Liver (tissue), 9 donors: ENCODE data around the gene GLI3. TPM values are rescaled to one million over a fixed set of nuclear protein-coding genes. Genes with fewer than 3 reads are reported as not detected.

Source experiments
- DNase-seq: peaks from one replicate; pipeline ENCODE4 v3.0.0-alpha.2; 2017; ENCODE audit warnings: low spot score
- H3K27ac ChIP-seq, 2 donors: one replicate each; pipeline ENCODE4 v1.7.0; 2013; ENCODE audit warnings: inconsistent platforms in 2 of 2, low read length in 2 of 2, control low read depth in 1 of 2, low read depth in 1 of 2, mild to moderate bottlenecking in 1 of 2
- H3K27me3 ChIP-seq, 4 donors: one replicate each; pipeline versions ENCODE4 v1.6.1 to v1.7.0; 2013; ENCODE audit warnings: low read length in 3 of 4, inconsistent platforms in 1 of 4, mild to moderate bottlenecking in 1 of 4, moderate library complexity in 1 of 4; ENCODE audit not compliant: control insufficient read depth in 4 of 4, insufficient read depth in 4 of 4
- H3K36me3 ChIP-seq, 4 donors: one replicate each; pipeline versions ENCODE4 v1.6.1 to v1.7.0; 2013; ENCODE audit warnings: low read length in 3 of 4, mild to moderate bottlenecking in 3 of 4, low read depth in 1 of 4, moderate library complexity in 1 of 4; ENCODE audit not compliant: control insufficient read depth in 4 of 4, insufficient read depth in 3 of 4
- H3K4me1 ChIP-seq, 4 donors: one replicate each; pipeline versions ENCODE4 v1.6.1 to v1.7.0; 2013; ENCODE audit warnings: low read length in 3 of 4, mild to moderate bottlenecking in 3 of 4, moderate library complexity in 1 of 4; ENCODE audit not compliant: control insufficient read depth in 4 of 4, insufficient read depth in 4 of 4
- H3K4me3 ChIP-seq, 3 donors: one replicate each; pipeline versions ENCODE4 v1.6.1 to v1.7.0; 2013; ENCODE audit warnings: low read length in 3 of 3, control low read depth in 1 of 3, low read depth in 1 of 3, mild to moderate bottlenecking in 1 of 3
- H3K9ac ChIP-seq, 2 donors: one replicate each; pipeline ENCODE4 v1.7.0; 2013; ENCODE audit warnings: low read length in 2 of 2, mild to moderate bottlenecking in 2 of 2, moderate library complexity in 2 of 2, control low read depth in 1 of 2, low read depth in 1 of 2
- H3K9me3 ChIP-seq, 4 donors: one replicate each; pipeline versions ENCODE4 v1.6.1 to v1.7.0; 2013; ENCODE audit warnings: low read length in 3 of 4; ENCODE audit not compliant: control insufficient read depth in 4 of 4
- EGR1 ChIP-seq, 2 donors: IDR thresholded peaks; 2 replicates each; pipeline ENCODE4 v1.6.1; 2016 to 2018; ENCODE audit warnings: antibody characterized with exemption in 2 of 2, low read depth in 2 of 2
- FOXA1 ChIP-seq: IDR thresholded peaks from 2 replicates; pipeline ENCODE4 v1.6.1; 2016; ENCODE audit warnings: antibody characterized with exemption
- FOXA2 ChIP-seq: IDR thresholded peaks from 2 replicates; pipeline ENCODE4 v1.6.1; 2016; ENCODE audit warnings: antibody characterized with exemption
- GABPA ChIP-seq, 2 donors: IDR thresholded peaks in 1 of 2; conservative IDR thresholded peaks in 1 of 2; 2 replicates each; pipeline ENCODE4 v1.6.1; 2016; ENCODE audit warnings: antibody characterized with exemption in 2 of 2, mild to moderate bottlenecking in 1 of 2, moderate library complexity in 1 of 2
- HNF4A ChIP-seq, 2 donors: conservative IDR thresholded peaks; 2 replicates each; pipeline ENCODE4 v1.6.1; 2016; ENCODE audit warnings: antibody characterized with exemption in 2 of 2, mild to moderate bottlenecking in 2 of 2
- HNF4G ChIP-seq: IDR thresholded peaks from 2 replicates; pipeline ENCODE4 v1.6.1; 2016; ENCODE audit warnings: antibody characterized with exemption
- JUND ChIP-seq, 2 donors: IDR thresholded peaks; 2 replicates each; pipeline ENCODE4 v1.6.1; 2016; ENCODE audit warnings: antibody characterized with exemption in 2 of 2
- NR2F2 ChIP-seq: IDR thresholded peaks from 2 replicates; pipeline ENCODE4 v1.6.1; 2016; ENCODE audit warnings: antibody characterized with exemption
- RAD21 ChIP-seq, 2 donors: IDR thresholded peaks; 2 replicates each; pipeline ENCODE4 v1.6.1; 2016; ENCODE audit warnings: antibody characterized with exemption in 2 of 2, mild to moderate bottlenecking in 2 of 2
- RXRA ChIP-seq, 2 donors: IDR thresholded peaks; 2 replicates each; pipeline ENCODE4 v1.6.1; 2017 to 2018; ENCODE audit warnings: antibody characterized with exemption in 2 of 2, mild to moderate bottlenecking in 1 of 2
- SP1 ChIP-seq: IDR thresholded peaks from 2 replicates; pipeline ENCODE4 v1.6.1; 2018; ENCODE audit warnings: antibody characterized with exemption, mild to moderate bottlenecking
- TAF1 ChIP-seq: conservative IDR thresholded peaks from 2 replicates; pipeline ENCODE4 v1.6.1; 2016; ENCODE audit warnings: antibody characterized with exemption, mild to moderate bottlenecking
- YY1 ChIP-seq: IDR thresholded peaks from 2 replicates; pipeline ENCODE4 v1.6.1; 2016; ENCODE audit warnings: antibody characterized with exemption, mild to moderate bottlenecking
- WGBS: extraction: QIAGEN DNeasy Blood & Tissue Kit; methylation state at CpG from one replicate; pipeline ENCODE4 v1.1.7; 2013; 5-methylcytosine and 5-hydroxymethylcytosine counted together
- polyA plus RNA-seq, 2 donors: library from polyadenylated mRNA; stranded (reverse) in 1 of 2; unstranded in 1 of 2; fragments of 200-250 nt in 1 of 2; fragments of >200 nt in 1 of 2; fragmentation: Nextera tagmentation in 1 of 2; extraction: Ambion mirVana in 1 of 2; gene quantifications; one replicate each; pipeline versions ENCODE4 v1.2.1 to v1.2.3, GENCODE V29; 2013 to 2015
- total RNA-seq, 2 donors: library from RNA; depleted of rRNA; stranded (reverse); fragments of >200 nt; gene quantifications; one replicate each; pipeline ENCODE4 v1.2.3, GENCODE V29; 2014
- TF ChIP-seq, protein P1 (sequence below): IDR thresholded peaks from 2 replicates; pipeline ENCODE4 v1.6.1; 2016; ENCODE audit warnings: antibody characterized with exemption
- TF ChIP-seq, protein P2 (sequence below): IDR thresholded peaks from 2 replicates; pipeline ENCODE4 v1.6.1; 2016; ENCODE audit warnings: antibody characterized with exemption
- TF ChIP-seq, protein P3 (sequence below): fragments of 150-350 bp; IDR thresholded peaks from 2 replicates; pipeline ENCODE4 v1.5.1; 2017; ENCODE audit warnings: improper control_type of control experiment, low read depth, low read length; ENCODE audit not compliant: missing input control
- TF ChIP-seq, protein P4 (sequence below): IDR thresholded peaks from 2 replicates; pipeline ENCODE4 v1.6.1; 2016; ENCODE audit warnings: antibody characterized with exemption
- donor health status: healthy.
- donor health status: healthy.
- donor health status: healthy.
- donor health status: healthy.
- donor health status: healthy.

GLI3 gene
- total and polyA plus RNA-seq, 4 donors = 0.09 to 0.42 (median 0.26) TPM

DNA sequence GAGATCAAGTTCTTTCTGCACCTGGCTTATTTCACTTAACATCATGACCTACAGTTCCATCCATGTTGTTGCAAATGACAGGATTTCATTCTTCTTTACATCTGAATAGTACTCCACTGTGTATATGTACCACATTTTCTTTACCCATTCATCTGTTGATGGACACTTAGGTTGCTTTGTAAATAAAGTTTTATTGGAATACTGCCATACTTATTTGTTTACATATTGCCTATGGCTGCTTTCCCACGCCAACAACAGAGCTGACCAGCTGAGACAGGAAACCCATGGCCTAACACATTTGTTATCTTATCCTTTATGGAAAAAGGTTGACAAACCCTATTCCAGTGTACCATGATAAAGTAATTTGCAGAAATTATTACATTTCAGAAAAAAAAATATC is 153.7 kb downstream of the GLI3 start (continued):
- TF ChIP-seq, protein P1, sequence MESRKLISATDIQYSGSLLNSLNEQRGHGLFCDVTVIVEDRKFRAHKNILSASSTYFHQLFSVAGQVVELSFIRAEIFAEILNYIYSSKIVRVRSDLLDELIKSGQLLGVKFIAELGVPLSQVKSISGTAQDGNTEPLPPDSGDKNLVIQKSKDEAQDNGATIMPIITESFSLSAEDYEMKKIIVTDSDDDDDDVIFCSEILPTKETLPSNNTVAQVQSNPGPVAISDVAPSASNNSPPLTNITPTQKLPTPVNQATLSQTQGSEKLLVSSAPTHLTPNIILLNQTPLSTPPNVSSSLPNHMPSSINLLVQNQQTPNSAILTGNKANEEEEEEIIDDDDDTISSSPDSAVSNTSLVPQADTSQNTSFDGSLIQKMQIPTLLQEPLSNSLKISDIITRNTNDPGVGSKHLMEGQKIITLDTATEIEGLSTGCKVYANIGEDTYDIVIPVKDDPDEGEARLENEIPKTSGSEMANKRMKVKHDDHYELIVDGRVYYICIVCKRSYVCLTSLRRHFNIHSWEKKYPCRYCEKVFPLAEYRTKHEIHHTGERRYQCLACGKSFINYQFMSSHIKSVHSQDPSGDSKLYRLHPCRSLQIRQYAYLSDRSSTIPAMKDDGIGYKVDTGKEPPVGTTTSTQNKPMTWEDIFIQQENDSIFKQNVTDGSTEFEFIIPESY = no peak
- TF ChIP-seq TAF1 = no peak
- TF ChIP-seq HNF4G = no peak
- TF ChIP-seq NR2F2 = no peak
- no peak for TF ChIP-seq RAD21 (IDR thresholded peaks at IDR 0.05)
- no peak for TF ChIP-seq FOXA1
- no peak for TF ChIP-seq FOXA2

DNA sequence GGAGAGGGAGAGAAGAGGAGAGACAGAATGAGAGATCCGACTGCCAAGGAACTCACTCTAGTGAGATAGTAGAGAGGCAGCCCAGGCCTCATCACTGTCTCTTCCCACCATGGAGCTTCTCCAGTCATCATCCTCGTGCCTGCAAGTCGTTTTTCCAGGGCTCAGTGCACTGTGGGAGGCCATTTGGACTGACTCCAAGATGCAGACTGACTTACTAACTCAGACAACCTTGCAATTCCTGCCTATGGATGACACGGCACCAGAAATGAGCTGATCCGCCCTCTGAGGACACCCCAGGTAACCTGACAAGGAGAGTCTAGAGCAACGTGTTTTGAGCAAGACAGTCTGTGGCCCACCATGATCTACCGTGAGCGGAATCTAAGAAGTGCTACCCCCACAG is 154.9 kb downstream of the GLI3 start:
- Histone ChIP-seq H3K27me3 (no peaks in the 10 kb centered on the region), H3K9me3 (no peaks in the 10 kb centered on the region), H3K4me1 (no peaks in the 10 kb centered on the region), H3K36me3 (no peaks in the 10 kb centered on the region), H3K9ac (no peak overlapping the region), H3K27ac (no peak overlapping the region), H3K4me3 (no peak overlapping the region)
- DNase-seq = no peak
- WGBS = 74% methylated on average over 8 of the region's 8 CpGs
- TF ChIP-seq NR2F2 (no peak), HNF4G (no peak), FOXA2 (no peak), RXRA (IDR thresholded peaks at IDR 0.05) (no peak), SP1 (no peak), JUND (IDR thresholded peaks at IDR 0.05) (no peak), FOXA1 (no peak), EGR1 (IDR thresholded peaks at IDR 0.05; ENCODE audit: low read depth in 2 of 2) (no peak), HNF4A (conservative IDR thresholded peaks at IDR 0.05) (no peak), TAF1 (no peak), GABPA (IDR thresholded peaks at IDR 0.05 in 1 of 2, conservative IDR thresholded peaks at IDR 0.05 in 1 of 2) (no peak)
- TF ChIP-seq, protein P2, sequence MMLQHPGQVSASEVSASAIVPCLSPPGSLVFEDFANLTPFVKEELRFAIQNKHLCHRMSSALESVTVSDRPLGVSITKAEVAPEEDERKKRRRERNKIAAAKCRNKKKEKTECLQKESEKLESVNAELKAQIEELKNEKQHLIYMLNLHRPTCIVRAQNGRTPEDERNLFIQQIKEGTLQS = no peak
- TF ChIP-seq, protein P3, sequence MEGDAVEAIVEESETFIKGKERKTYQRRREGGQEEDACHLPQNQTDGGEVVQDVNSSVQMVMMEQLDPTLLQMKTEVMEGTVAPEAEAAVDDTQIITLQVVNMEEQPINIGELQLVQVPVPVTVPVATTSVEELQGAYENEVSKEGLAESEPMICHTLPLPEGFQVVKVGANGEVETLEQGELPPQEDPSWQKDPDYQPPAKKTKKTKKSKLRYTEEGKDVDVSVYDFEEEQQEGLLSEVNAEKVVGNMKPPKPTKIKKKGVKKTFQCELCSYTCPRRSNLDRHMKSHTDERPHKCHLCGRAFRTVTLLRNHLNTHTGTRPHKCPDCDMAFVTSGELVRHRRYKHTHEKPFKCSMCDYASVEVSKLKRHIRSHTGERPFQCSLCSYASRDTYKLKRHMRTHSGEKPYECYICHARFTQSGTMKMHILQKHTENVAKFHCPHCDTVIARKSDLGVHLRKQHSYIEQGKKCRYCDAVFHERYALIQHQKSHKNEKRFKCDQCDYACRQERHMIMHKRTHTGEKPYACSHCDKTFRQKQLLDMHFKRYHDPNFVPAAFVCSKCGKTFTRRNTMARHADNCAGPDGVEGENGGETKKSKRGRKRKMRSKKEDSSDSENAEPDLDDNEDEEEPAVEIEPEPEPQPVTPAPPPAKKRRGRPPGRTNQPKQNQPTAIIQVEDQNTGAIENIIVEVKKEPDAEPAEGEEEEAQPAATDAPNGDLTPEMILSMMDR = no peak
- TF ChIP-seq, protein P4, sequence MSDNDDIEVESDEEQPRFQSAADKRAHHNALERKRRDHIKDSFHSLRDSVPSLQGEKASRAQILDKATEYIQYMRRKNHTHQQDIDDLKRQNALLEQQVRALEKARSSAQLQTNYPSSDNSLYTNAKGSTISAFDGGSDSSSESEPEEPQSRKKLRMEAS = no peak

DNA sequence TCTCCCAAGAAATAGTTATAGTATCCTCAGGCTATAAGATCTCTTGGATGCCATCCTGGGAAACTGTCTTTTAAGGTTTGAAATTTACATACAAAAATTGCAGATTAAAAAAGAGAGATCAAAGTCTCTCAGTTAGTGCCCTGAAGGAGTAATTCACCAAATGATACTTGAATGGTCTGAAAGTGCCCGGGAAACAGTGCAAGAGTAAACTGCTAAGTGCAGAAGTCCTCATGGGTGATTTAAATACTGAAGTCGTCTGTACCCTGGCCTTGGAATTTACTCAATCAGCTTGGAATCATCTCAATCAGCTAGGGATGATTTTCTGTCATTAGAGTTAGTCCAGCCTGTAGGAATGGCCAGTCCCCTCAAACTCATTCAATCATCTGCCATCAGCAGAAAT is 155.3 kb downstream of the GLI3 start:
- DNase-seq = no peak

More for the DNA sequence above, 155.3 kb downstream of the GLI3 start:
- Histone ChIP-seq H3K4me3 (no peak overlapping the region), H3K9me3 (no peaks in the 10 kb centered on the region), H3K4me1 (no peaks in the 10 kb centered on the region), H3K9ac (no peak overlapping the region), H3K27ac (no peak overlapping the region), H3K36me3 (no peaks in the 10 kb centered on the region), H3K27me3 (no peaks in the 10 kb centered on the region)
- 56% methylated on average over 2 of the region's 2 CpGs for whole genome bisulfite sequencing
- TF ChIP-seq FOXA1 = no peak
- TF ChIP-seq FOXA2 = no peak
- TF ChIP-seq NR2F2 = no peak
- no peak for TF ChIP-seq YY1
- TF ChIP-seq TAF1 = no peak
- no peak for TF ChIP-seq HNF4A (conservative IDR thresholded peaks at IDR 0.05)
- TF ChIP-seq RXRA (IDR thresholded peaks at IDR 0.05) = no peak
- no peak for TF ChIP-seq RAD21 (IDR thresholded peaks at IDR 0.05)
- TF ChIP-seq, protein P2 = no peak
- TF ChIP-seq HNF4G = no peak
- TF ChIP-seq, protein P3 = no peak
- TF ChIP-seq EGR1 (IDR thresholded peaks at IDR 0.05; ENCODE audit: low read depth in 2 of 2) = no peak
- TF ChIP-seq SP1 = no peak
- TF ChIP-seq JUND (IDR thresholded peaks at IDR 0.05) = no peak
- no peak for TF ChIP-seq GABPA (IDR thresholded peaks at IDR 0.05 in 1 of 2, conservative IDR thresholded peaks at IDR 0.05 in 1 of 2)
